T-cell (primary cell): Measurements from ENCODE around the gene SPATA19. TPM values are rescaled to one million over a fixed set of nuclear protein-coding genes. Genes with fewer than 3 reads are reported as not detected.

Experiments
- ATAC-seq, 4 experiments: fragments of 200-7000 bp in 3 of 4; fragments of 150-1000 bp in 1 of 4; cut with Tn5 transposase; replicated peaks in 1 of 4; 1 replicate in 3 of 4; 2 replicates in 1 of 4; pipeline ENCODE4 v1.10.0; 2021; ENCODE audit warnings: moderate library complexity in 3 of 4, mild to moderate bottlenecking in 2 of 4, moderate number of reproducible peaks in 1 of 4
- CTCF ChIA-PET, 2 donors: fragments of 300-600 bp; sonication (Branson Sonifier 250); formaldehyde crosslinking; loops; one replicate each; lab custom pipeline; 2022; ENCODE audit warnings: antibody characterized with exemption in 2 of 2; lab: Charles Lee
- POLR2A ChIA-PET, 2 donors: fragments of 300-600 bp; sonication (Branson Sonifier 250); formaldehyde crosslinking; loops; one replicate each; lab custom pipeline; 2022; ENCODE audit warnings: antibody characterized with exemption in 2 of 2; lab: Charles Lee
- DNase-seq, 35 experiments: peaks; one replicate each; pipeline versions ENCODE4 v3.0.0 to v3.0.0-alpha.2; 2013 to 2023
- H3K27ac ChIP-seq: one replicate; pipeline ENCODE4 v1.5.1; 2013; ENCODE audit warnings: low read length
- H3K27me3 ChIP-seq, 2 experiments: replicated peaks in 1 of 2; 1 replicate in 1 of 2; 2 replicates in 1 of 2; pipeline versions ENCODE4 v1.6.1 to v1.7.0; 2013; ENCODE audit warnings: low read length in 1 of 2, mixed read lengths in 1 of 2; ENCODE audit not compliant: control insufficient read depth in 2 of 2, insufficient read depth in 2 of 2; ENCODE audit errors: extremely low read depth in 1 of 2
- H3K36me3 ChIP-seq, 2 donors: 1 replicate in 1 of 2; 2 replicates in 1 of 2; pipeline versions ENCODE4 v1.6.1 to v1.7.0; 2013; ENCODE audit warnings: low read length in 1 of 2; ENCODE audit not compliant: control insufficient read depth in 2 of 2, insufficient read depth in 1 of 2; ENCODE audit errors: extremely low read depth in 1 of 2
- H3K4me1 ChIP-seq, 2 experiments: 1 replicate in 1 of 2; 2 replicates in 1 of 2; pipeline versions ENCODE4 v1.6.1 to v1.7.0; 2013; ENCODE audit warnings: low read length in 2 of 2, mixed read lengths in 1 of 2; ENCODE audit not compliant: insufficient read depth in 2 of 2, control insufficient read depth in 1 of 2; ENCODE audit errors: extremely low read depth in 1 of 2
- H3K4me3 ChIP-seq, 2 donors: 1 replicate in 1 of 2; 2 replicates in 1 of 2; pipeline versions ENCODE4 v1.5.1 to v1.7.0; 2013; ENCODE audit warnings: mild to moderate bottlenecking in 2 of 2, low read length in 1 of 2, moderate library complexity in 1 of 2; ENCODE audit not compliant: control insufficient read depth in 1 of 2; ENCODE audit errors: extremely low read depth in 1 of 2
- H3K9me3 ChIP-seq: 2 replicates; pipeline ENCODE4 v1.7.0; 2013
- H3K27ac Mint-ChIP-seq, 2 donors: one replicate each; pipeline ENCODE4 v1.8.0; 2020 to 2021; ENCODE audit warnings: mild to moderate bottlenecking in 2 of 2, mixed read lengths in 2 of 2
- H3K27me3 Mint-ChIP-seq, 2 donors: one replicate each; pipeline ENCODE4 v1.8.0; 2021 to 2022; ENCODE audit warnings: mixed read lengths in 2 of 2
- H3K36me3 Mint-ChIP-seq: one replicate; pipeline ENCODE4 v1.8.0; 2021; ENCODE audit warnings: mixed read lengths
- H3K4me1 Mint-ChIP-seq, 3 donors: one replicate each; pipeline ENCODE4 v1.8.0; 2020 to 2022; ENCODE audit warnings: mixed read lengths in 3 of 3, mild to moderate bottlenecking in 1 of 3
- H3K4me3 Mint-ChIP-seq, 3 donors: one replicate each; pipeline ENCODE4 v1.8.0; 2020 to 2022; ENCODE audit warnings: mild to moderate bottlenecking in 3 of 3, mixed read lengths in 3 of 3, moderate library complexity in 3 of 3
- H3K9me3 Mint-ChIP-seq, 3 donors: one replicate each; pipeline ENCODE4 v1.8.0; 2020 to 2022; ENCODE audit warnings: mixed read lengths in 3 of 3
- WGBS: methylation state at CpG from one replicate; pipeline ENCODE4 v1.1.5; 2013; ENCODE audit warnings: missing lambda C conversion rate; ENCODE audit not compliant: insufficient coverage; 5-methylcytosine and 5-hydroxymethylcytosine counted together
- total RNA-seq, 35 experiments: library from RNA in 6 of 35; stranded (reverse) in 6 of 35; fragments of 120-200 nt in 1 of 35; gene quantifications; one replicate each; pipeline versions ENCODE4 v1.2.1 to v1.2.4 and lab custom pipeline; 2013 to 2026

The SPATA19 gene
- total RNA-seq, 5 donors from 2014 or later (not counting 1 experiment from before 2014, with no cell fraction given), result not detected

DNA sequence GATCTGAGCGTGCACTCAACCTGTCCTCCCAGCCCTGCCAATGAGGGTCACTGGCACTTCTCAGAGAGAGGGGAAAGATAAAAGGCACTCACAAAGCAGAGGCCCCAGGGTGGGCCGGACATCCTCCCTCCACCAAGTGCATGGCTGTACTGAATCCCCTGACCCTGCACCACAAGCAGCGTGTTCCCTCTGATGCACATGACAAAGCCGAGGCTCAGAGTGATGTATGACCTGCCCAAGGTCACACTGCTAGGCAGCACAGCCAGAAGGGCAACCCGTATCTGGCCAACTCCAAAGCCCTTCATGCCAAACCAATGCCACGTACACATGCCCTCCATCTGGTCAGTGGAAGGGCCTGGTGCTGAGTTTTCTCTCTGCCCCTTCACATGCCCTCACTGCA is 22.1 kb downstream of the SPATA19 start:
- H3K9me3 Mint-ChIP-seq, result no peaks in the 10 kb centered on the region
- CTCF ChIA-PET, result no interaction called here
- ATAC-seq (no peak), DNase-seq (no peak)
- no peak overlapping the region for H3K27ac Mint-ChIP-seq
- H3K36me3 ChIP-seq, result no peaks in the 10 kb centered on the region
- H3K27me3 Mint-ChIP-seq, result peaks cover 4 to 15% of the 10 kb centered on the region in 2 donors
- H3K4me1 Mint-ChIP-seq, result no peaks in the 10 kb centered on the region
- H3K9me3 ChIP-seq, result no peaks in the 10 kb centered on the region
- no peak overlapping the region for H3K4me3 Mint-ChIP-seq
- H3K4me3 ChIP-seq, result no peak overlapping the region
- POLR2A ChIA-PET, result no interaction called here
- H3K27me3 ChIP-seq, result peaks cover 0 to 6% of the 10 kb centered on the region in 2 experiments
- H3K4me1 ChIP-seq, result no peaks in the 10 kb centered on the region
- H3K27ac ChIP-seq, result no peak overlapping the region
- WGBS, result 63% methylated on average over 4 of the region's 6 CpGs
- no peaks in the 10 kb centered on the region for H3K36me3 Mint-ChIP-seq

DNA sequence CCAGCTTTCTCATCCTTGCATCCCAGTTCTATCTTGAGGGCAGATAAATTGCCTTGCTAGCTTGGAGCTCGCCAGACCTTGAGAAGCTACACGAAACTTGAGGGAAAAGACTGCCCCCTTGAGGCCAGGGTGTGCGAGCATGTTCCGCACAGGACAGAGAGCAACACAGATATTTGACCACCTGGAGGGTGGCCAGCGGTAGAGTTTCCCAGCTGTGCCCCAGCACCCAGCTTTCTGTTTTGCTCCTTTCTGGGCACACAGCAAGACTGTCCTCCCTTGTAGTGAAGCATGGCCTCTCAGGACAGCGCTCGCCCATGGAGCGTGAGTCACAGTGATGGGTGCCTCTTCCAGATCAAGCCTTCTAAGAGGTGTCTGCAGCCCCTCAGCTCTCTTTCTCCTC is 23.5 kb downstream of the SPATA19 start:
- DNase-seq (peak in 1 of 35 experiments; percentile 5), ATAC-seq (no peak)
- no peaks in the 10 kb centered on the region for H3K9me3 Mint-ChIP-seq
- H3K4me3 Mint-ChIP-seq, result no peak overlapping the region
- WGBS, result 6% methylated on average over 5 of the region's 8 CpGs
- Histone ChIP-seq H3K36me3 (no peaks in the 10 kb centered on the region), H3K4me1 (no peaks in the 10 kb centered on the region), H3K27me3 (peaks cover 0 to 7% of the 10 kb centered on the region in 2 experiments), H3K4me3 (no peak overlapping the region), H3K9me3 (no peaks in the 10 kb centered on the region), H3K27ac (no peak overlapping the region)
- POLR2A ChIA-PET, result no interaction called here
- H3K36me3 Mint-ChIP-seq, result no peaks in the 10 kb centered on the region
- no peaks in the 10 kb centered on the region for H3K4me1 Mint-ChIP-seq
- peaks cover 3 to 9% of the 10 kb centered on the region in 2 donors for H3K27me3 Mint-ChIP-seq
- CTCF ChIA-PET, result interaction anchor here in 1 of 2 donors (0.8 kb wide), 1 partner anchor 687 kb away, joined by 3 read pairs; no protein-coding TSS in a partner anchor
- no peak overlapping the region for H3K27ac Mint-ChIP-seq

DNA sequence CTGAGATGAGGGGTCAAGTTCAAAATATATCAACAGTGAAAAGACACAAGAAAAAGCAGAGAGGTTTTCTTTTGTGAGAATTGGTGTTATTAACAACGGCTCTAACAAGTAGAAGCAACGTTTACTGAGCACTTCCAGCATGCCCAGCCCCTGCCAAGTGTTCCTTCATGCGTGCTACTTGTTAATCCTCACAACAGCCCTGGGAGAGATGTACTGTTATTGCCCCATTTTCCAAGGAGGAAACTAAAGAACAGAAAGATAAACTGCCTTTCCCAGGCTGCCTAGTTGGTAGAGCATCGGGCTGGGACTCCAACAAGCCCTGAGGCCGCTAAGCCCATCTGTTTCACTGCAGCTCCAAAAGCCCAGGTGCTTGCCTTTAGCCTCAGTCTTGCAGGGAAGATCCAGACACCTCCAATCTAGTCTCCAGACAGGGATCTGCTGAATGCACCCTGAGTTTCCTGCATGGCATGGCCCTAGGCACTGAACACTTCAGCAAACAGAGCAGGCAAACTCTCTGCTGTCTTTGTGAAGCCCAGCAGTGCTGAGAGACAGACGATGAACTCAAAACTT is 25.5 kb downstream of the SPATA19 start:
- POLR2A ChIA-PET, result no interaction called here
- no peak for ATAC-seq
- CTCF ChIA-PET, result no interaction called here

DNA sequence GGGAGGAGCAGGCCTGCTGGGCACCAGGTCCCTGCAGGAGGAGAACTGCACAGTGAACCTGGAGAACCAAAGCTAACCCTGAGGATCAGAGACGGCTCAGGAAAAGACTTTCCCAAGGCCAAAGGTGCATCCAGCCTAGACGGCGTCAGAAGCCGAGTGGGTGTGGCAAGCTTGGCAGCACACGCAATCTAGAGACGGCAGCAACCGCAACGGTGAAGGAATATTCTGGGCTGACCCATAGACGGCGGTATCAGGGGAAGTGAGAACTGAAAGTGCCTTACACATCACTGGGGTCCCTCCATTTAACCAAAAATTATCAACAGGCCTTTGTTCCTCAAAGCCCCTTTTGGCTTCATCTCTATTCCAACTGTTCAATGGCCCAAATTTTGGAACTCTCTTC is 26.2 kb downstream of the SPATA19 start:
- H3K4me3 ChIP-seq, result no peak overlapping the region
- Mint-ChIP-seq H3K4me1 (no peaks in the 10 kb centered on the region), H3K4me3 (no peak overlapping the region), H3K27ac (no peak overlapping the region), H3K36me3 (no peaks in the 10 kb centered on the region), H3K27me3 (peaks cover 6 to 11% of the 10 kb centered on the region in 2 donors), H3K9me3 (no peaks in the 10 kb centered on the region)
- ChIA-PET CTCF (no interaction called here), POLR2A (no interaction called here)
- H3K27ac ChIP-seq, result no peak overlapping the region
- H3K27me3 ChIP-seq, result peaks cover 0 to 18% of the 10 kb centered on the region in 2 experiments
- DNase-seq, result no peak
- WGBS, result 86% methylated on average over 5 of the region's 10 CpGs
- no peaks in the 10 kb centered on the region for H3K36me3 ChIP-seq
- no peaks in the 10 kb centered on the region for H3K9me3 ChIP-seq
- no peaks in the 10 kb centered on the region for H3K4me1 ChIP-seq
- no peak for ATAC-seq

More for the DNA sequence above, 25.5 kb downstream of the SPATA19 start:
- Histone ChIP-seq H3K9me3 (no peaks in the 10 kb centered on the region), H3K4me1 (no peaks in the 10 kb centered on the region), H3K36me3 (no peaks in the 10 kb centered on the region), H3K27me3 (peaks cover 0 to 15% of the 10 kb centered on the region in 2 experiments), H3K27ac (no peak overlapping the region), H3K4me3 (no peak overlapping the region)
- no peak for DNase-seq
- Mint-ChIP-seq H3K36me3 (no peaks in the 10 kb centered on the region), H3K27me3 (peaks cover 6 to 11% of the 10 kb centered on the region in 2 donors), H3K9me3 (no peaks in the 10 kb centered on the region), H3K4me3 (no peak overlapping the region), H3K27ac (no peak overlapping the region), H3K4me1 (no peaks in the 10 kb centered on the region)
- WGBS, result 78% methylated on average over 3 of the region's 6 CpGs

DNA sequence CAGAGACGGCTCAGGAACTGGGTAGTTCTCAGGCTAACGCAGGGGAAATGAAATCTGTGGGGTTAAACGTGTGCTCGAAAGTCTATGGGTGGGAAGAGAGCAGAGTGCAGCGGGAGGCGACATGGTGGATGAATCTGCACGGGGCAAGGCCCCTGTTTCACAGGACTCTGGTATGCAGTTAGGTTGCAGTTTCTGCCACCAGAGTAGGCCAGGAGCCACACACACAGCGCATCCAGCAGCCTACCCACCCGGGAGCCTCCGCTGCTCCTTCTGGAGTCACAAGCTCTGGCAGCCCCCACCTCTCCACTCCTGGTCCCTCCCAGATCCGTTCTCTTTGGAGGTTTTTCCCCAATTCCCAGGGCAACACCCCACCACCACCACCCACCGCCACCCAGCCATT is 27.0 kb downstream of the SPATA19 start:
- H3K9me3 Mint-ChIP-seq, result no peaks in the 10 kb centered on the region
- H3K36me3 Mint-ChIP-seq, result no peaks in the 10 kb centered on the region
- no peak overlapping the region for H3K4me3 Mint-ChIP-seq
- no peaks in the 10 kb centered on the region for H3K9me3 ChIP-seq
- H3K27ac Mint-ChIP-seq, result no peak overlapping the region
- H3K27me3 Mint-ChIP-seq, result peaks cover 8 to 17% of the 10 kb centered on the region in 2 donors
- H3K27ac ChIP-seq, result no peak overlapping the region
- no peak overlapping the region for H3K4me3 ChIP-seq
- H3K36me3 ChIP-seq, result no peaks in the 10 kb centered on the region
- DNase-seq (no peak), ATAC-seq (no peak)
- no peaks in the 10 kb centered on the region for H3K4me1 Mint-ChIP-seq
- CTCF ChIA-PET, result no interaction called here
- H3K4me1 ChIP-seq, result no peaks in the 10 kb centered on the region
- peaks cover 0 to 18% of the 10 kb centered on the region in 2 experiments for H3K27me3 ChIP-seq
- POLR2A ChIA-PET, result no interaction called here
- 73% methylated on average over 12 of the region's 12 CpGs for WGBS

DNA sequence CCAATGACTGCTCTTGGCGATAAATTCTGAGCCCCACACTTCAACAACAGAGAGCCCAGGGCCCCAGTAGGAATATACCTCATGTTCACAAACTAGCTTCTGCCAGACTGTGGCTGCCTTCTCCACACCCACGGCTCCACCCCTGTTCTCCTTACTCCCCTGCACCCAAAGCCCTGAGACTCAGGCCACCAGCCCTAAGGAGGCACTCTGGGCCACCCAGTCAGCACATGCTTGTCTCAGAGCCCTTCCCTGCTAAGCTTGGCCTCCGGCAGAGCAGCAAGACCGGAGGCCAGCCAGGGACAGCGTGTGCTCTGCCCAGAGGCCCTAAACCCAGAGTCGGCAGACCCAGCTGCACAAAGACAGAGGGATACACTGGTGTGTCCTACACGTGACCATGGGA is 27.9 kb downstream of the SPATA19 start:
- H3K4me3 Mint-ChIP-seq, result no peak overlapping the region
- peaks cover 8 to 17% of the 10 kb centered on the region in 2 donors for H3K27me3 Mint-ChIP-seq
- H3K36me3 Mint-ChIP-seq, result no peaks in the 10 kb centered on the region
- Histone ChIP-seq H3K36me3 (no peaks in the 10 kb centered on the region), H3K27me3 (peaks cover 0 to 14% of the 10 kb centered on the region in 2 experiments), H3K27ac (no peak overlapping the region), H3K4me3 (no peak overlapping the region), H3K9me3 (no peaks in the 10 kb centered on the region), H3K4me1 (no peaks in the 10 kb centered on the region)
- H3K27ac Mint-ChIP-seq, result no peak overlapping the region
- CTCF ChIA-PET, result no interaction called here
- H3K9me3 Mint-ChIP-seq, result no peaks in the 10 kb centered on the region
- ATAC-seq (no peak), DNase-seq (no peak)
- H3K4me1 Mint-ChIP-seq, result no peaks in the 10 kb centered on the region
- POLR2A ChIA-PET, result no interaction called here
- 68% methylated on average over 6 of the region's 7 CpGs for WGBS
